ENCODE measurements around the gene PLEKHD1. TPM values are rescaled to one million over a fixed set of nuclear protein-coding genes. Genes with fewer than 3 reads are reported as not detected.

PLEKHD1 gene
- total RNA-seq, 1 experiment from 2014 or later: 1.0 TPM

- no peak for ATAC-seq
- H3K4me1 Mint-ChIP-seq: no peaks in the 10 kb centered on the region
- no peak for DNase-seq (ENCODE audit: low spot score)
- no peak overlapping the region for H3K4me3 Mint-ChIP-seq
- H3K9me3 Mint-ChIP-seq: no peaks in the 10 kb centered on the region
- ChIA-PET CTCF (interaction anchor here (0.9 to 3.7 kb wide), 3 partner anchors 21 to 57 kb away, joined by 4 to 20 read pairs (median 17); no protein-coding TSS in a partner anchor), POLR2A (no interaction called here)
- no peaks in the 10 kb centered on the region for H3K36me3 Mint-ChIP-seq
- TF ChIP-seq MLX (CRISPR knock-in tag; IDR thresholded peaks at IDR 0.05) (no peak), PREB (CRISPR knock-in tag; IDR thresholded peaks at IDR 0.05; ENCODE audit: borderline replicate concordance) (no peak), CREM (CRISPR knock-in tag; IDR thresholded peaks at IDR 0.05) (no peak), ZMAT4 (CRISPR knock-in tag; IDR thresholded peaks at IDR 0.05) (no peak), ATF1 (CRISPR knock-in tag; IDR thresholded peaks at IDR 0.05) (no peak), PRDM15 (CRISPR knock-in tag; IDR thresholded peaks at IDR 0.05) (no peak), TP53 (CRISPR knock-in tag; IDR thresholded peaks at IDR 0.05) (no peak), ZNF219 (CRISPR knock-in tag; IDR thresholded peaks at IDR 0.05; ENCODE audit: borderline replicate concordance) (no peak), ETV6 (CRISPR knock-in tag; IDR thresholded peaks at IDR 0.05) (no peak), FOXP1 (CRISPR knock-in tag; IDR thresholded peaks at IDR 0.05; ENCODE audit: borderline replicate concordance) (no peak), IRF2 (CRISPR knock-in tag; IDR thresholded peaks at IDR 0.05; ENCODE audit: borderline replicate concordance, low read depth) (no peak), HMGA2 (CRISPR knock-in tag; IDR thresholded peaks at IDR 0.05) (no peak), ATF2 (CRISPR knock-in tag; IDR thresholded peaks at IDR 0.05; ENCODE audit: borderline replicate concordance, low read depth) (no peak), ZNF317 (CRISPR knock-in tag; IDR thresholded peaks at IDR 0.05; ENCODE audit: borderline replicate concordance, low read depth) (no peak), SMAD4 (CRISPR knock-in tag; IDR thresholded peaks at IDR 0.05) (no peak), ESRRA (CRISPR knock-in tag; IDR thresholded peaks at IDR 0.05; ENCODE audit: borderline replicate concordance) (no peak), ZNF671 (CRISPR knock-in tag; IDR thresholded peaks at IDR 0.05) (no peak), ZNF396 (CRISPR knock-in tag; IDR thresholded peaks at IDR 0.05; ENCODE audit: borderline replicate concordance) (no peak)
- H3K27me3 Mint-ChIP-seq (ENCODE audit: low read depth): no peaks in the 10 kb centered on the region; the same call in 1 of the 2 replicates
- H3K27ac Mint-ChIP-seq: no peak overlapping the region
Measured at GRCh38 chr14:69527635-69528034, 43.1 kb downstream of the PLEKHD1 start.

- DNase-seq (ENCODE audit: low spot score): no peak
- Mint-ChIP-seq H3K4me3 (no peak overlapping the region), H3K9me3 (no peaks in the 10 kb centered on the region), H3K27ac (no peak overlapping the region), H3K4me1 (no peaks in the 10 kb centered on the region), H3K27me3 (ENCODE audit: low read depth) (peaks cover 2% of the 10 kb centered on the region; the same call in 1 of the 2 replicates), H3K36me3 (no peaks in the 10 kb centered on the region)
- POLR2A ChIA-PET: no interaction called here
- ATAC-seq: no peak
- CTCF ChIA-PET: interaction anchor here (0.9 to 3.7 kb wide), 3 partner anchors 20 to 56 kb away, joined by 4 to 20 read pairs (median 17); no protein-coding TSS in a partner anchor
- TF ChIP-seq NFATC4 (CRISPR knock-in tag; IDR thresholded peaks at IDR 0.05) (no peak), ZNF512 (CRISPR knock-in tag; IDR thresholded peaks at IDR 0.05; ENCODE audit: borderline replicate concordance) (no peak), ZNF219 (CRISPR knock-in tag; IDR thresholded peaks at IDR 0.05; ENCODE audit: borderline replicate concordance) (no peak), HMGXB4 (CRISPR knock-in tag; IDR thresholded peaks at IDR 0.05) (no peak), HMGA2 (CRISPR knock-in tag; IDR thresholded peaks at IDR 0.05) (no peak)
Measured at GRCh38 chr14:69528143-69528542, 43.6 kb downstream of the PLEKHD1 start.
